Dermis microvascular lymphatic vessel endothelial cell (primary cell): ENCODE measurements around the gene TIMP2. TPM values are rescaled to one million over a fixed set of nuclear protein-coding genes. Genes with fewer than 3 reads are reported as not detected.
"Not testable (repeated sequence)": the region's sequence is repeated elsewhere in the genome, so short reads cannot be mapped to it uniquely, and the experiment has no call there.

ENCODE experiments used
- DNase-seq, 2 donors: peaks; one replicate each; pipeline versions ENCODE4 v3.0.0 to v3.0.0-alpha.2; 2010; ENCODE audit warnings: low read depth in 2 of 2
- total RNA-seq: library from RNA; depleted of rRNA; stranded (reverse); fragments of >200 nt; gene quantifications from 2 replicates; pipeline ENCODE4 v1.2.1, GENCODE V29; 2014

TIMP2 gene
- 34.5 and 112 TPM in 2 replicates for total RNA-seq

GRCh38 chr17:78925234-78925633 is at the start of gene TIMP2:
TIMP2 (minus strand) TSS chr17:78925387; CDS start chr17:78925088, 299 bp downstream.
- DNase-seq, result peak; percentile 73 to 91

- DNase-seq, result no peak
Observed at GRCh38 chr17:78973792-78974520, 48.8 kb upstream of the TIMP2 start.

GRCh38 chr17:78973196-78973595 is 48.0 kb upstream of the TIMP2 start:
- no peak for DNase-seq

GRCh38 chr17:78972507-78973105 is 47.4 kb upstream of the TIMP2 start:
- DNase-seq, result no peak

- DNase-seq, result no peak
Observed at GRCh38 chr17:78971756-78972506, 46.7 kb upstream of the TIMP2 start.

GRCh38 chr17:78970834-78971755 is 45.9 kb upstream of the TIMP2 start:
- DNase-seq, result peak; percentile 60 to 82

GRCh38 chr17:78969865-78970264 is 44.7 kb upstream of the TIMP2 start:
- DNase-seq, result no peak

GRCh38 chr17:78967782-78968362 is 42.7 kb upstream of the TIMP2 start:
- no peak for DNase-seq

- no peak for DNase-seq
Observed at GRCh38 chr17:78966910-78967600, 41.9 kb upstream of the TIMP2 start.

- no peak for DNase-seq
Observed at GRCh38 chr17:78966123-78966813, 41.1 kb upstream of the TIMP2 start.

- DNase-seq, result no peak
Observed at GRCh38 chr17:78965491-78965924, 40.3 kb upstream of the TIMP2 start.

GRCh38 chr17:78963378-78963777 is 38.2 kb upstream of the TIMP2 start:
- DNase-seq, result no peak

GRCh38 chr17:78962984-78963348 is 37.8 kb upstream of the TIMP2 start:
- not testable (repeated sequence) for DNase-seq

- DNase-seq, result no peak
Observed at GRCh38 chr17:78962345-78962983, 37.3 kb upstream of the TIMP2 start.

GRCh38 chr17:78961571-78961970 is 36.4 kb upstream of the TIMP2 start:
- no peak for DNase-seq

- DNase-seq, result no peak
Observed at GRCh38 chr17:78960928-78961327, 35.7 kb upstream of the TIMP2 start.

GRCh38 chr17:78959803-78960202 is 34.6 kb upstream of the TIMP2 start:
- DNase-seq, result no peak

- no peak for DNase-seq
Observed at GRCh38 chr17:78958641-78959127, 33.5 kb upstream of the TIMP2 start.

- no peak for DNase-seq
Observed at GRCh38 chr17:78957128-78957527, 31.9 kb upstream of the TIMP2 start.
